ENCODE measurements around the gene ARID5B.

The ARID5B gene

DNA sequence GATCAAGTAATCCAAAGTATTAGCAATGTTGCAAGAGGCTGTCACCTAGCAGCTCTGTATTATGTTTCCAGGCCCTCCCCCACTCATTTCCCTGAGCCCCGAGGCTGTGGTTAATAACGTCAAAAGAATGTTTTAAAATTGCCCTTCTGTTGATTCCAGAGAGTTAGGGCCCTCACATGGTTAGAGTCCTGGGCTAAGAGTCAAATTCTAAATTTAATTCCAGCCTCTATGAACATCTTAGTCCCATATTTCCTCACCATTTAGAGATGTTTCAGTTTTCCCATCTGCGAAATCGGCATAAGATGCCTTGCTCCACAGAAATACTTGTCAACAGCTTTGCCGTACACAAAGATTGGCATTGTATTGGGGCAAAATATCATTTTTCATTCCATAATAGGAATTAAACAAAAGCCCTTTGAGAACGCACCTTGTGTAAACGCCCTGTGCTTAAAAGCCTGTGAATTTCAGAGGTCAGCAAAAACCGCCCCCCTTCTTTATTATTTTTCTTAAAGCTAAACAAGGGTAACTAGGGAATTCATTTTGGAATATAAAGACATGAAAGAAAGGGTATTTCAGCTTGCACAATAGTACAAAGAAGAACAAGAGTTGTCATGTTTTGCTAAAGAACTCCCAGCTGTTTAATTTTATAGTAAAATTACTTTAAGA is 135.8 kb downstream of the ARID5B start:
- no peak for DNase-seq

DNA sequence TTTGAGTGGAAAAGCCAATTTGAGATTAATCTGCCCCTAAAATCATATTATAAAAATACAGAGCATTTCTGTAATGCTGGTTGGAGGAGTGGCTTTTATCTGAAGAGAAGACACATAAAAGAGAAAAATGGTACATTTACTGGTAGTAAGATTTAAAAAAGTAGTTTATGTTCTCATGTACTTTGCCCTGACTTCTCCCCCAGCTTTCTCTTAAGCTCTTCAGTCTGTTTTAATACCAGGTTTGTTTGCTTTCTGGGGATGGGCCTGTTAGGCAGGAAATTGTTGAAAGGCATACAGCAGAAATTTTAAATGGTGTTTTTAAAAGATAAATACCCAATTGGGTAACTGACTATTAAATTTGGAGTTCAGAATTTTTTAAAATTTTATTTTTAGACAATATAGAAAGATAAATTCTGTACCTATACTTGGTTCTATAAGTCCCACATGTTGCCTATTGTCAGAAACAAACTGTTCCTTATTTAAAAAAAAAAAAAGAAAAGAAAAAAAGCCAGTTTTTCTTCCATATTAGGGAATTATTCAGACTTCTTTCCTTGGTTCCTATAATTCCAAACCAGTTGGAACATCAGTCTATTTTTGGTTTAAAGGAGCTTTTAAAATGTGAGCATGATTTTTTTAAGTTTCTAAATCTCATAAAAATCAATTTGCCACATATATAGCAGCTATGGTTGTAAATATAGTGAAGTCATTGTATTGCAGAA is 136.6 kb downstream of the ARID5B start:
- no peak for DNase-seq

DNA sequence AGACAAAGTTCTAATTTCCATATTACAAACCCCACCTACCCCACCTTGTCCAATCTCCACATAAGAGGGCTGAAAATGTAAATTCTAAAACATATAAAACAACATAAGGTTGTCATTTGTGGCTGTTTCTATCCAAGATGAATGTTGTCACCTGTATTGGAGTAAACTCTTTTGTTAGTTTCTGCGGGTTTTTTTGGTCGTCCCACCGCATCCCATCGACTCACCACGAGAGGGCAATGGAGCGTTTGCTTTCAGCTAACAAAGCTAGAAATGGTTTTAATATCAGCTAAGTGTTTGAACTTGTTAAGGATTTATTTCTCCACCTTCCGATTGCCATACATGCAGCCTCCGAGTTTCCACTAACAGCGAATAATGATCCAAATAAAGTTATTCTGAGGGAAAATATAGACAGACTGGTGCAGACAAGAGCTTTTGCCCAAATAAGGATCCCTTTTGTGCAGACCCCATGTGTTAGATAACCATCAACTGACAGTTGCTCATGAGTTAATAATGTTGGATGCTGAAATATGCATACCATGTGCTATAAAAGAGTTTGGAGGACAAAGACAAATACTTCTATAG is 137.2 kb downstream of the ARID5B start:
- DNase-seq, result peak; percentile 63 to 77

DNA sequence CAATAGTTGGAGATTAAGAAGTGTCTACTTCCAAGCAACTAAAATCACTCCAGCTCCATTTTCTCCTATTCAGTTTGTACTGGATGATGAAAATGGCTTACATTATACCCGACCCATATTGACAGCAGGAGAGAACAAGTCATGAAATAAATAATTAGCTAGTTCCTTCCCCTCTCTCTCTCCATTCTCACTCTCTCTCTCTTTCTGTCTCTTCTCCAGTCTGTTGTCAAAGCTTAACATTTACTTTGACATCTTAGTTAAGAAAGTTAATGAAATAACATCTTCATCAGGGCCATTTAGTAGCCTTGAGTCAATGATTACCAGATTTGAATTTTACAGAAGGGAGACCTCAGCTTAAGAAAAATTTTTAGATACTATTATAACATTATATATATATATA is 138.5 kb downstream of the ARID5B start:
- no peak for DNase-seq

DNA sequence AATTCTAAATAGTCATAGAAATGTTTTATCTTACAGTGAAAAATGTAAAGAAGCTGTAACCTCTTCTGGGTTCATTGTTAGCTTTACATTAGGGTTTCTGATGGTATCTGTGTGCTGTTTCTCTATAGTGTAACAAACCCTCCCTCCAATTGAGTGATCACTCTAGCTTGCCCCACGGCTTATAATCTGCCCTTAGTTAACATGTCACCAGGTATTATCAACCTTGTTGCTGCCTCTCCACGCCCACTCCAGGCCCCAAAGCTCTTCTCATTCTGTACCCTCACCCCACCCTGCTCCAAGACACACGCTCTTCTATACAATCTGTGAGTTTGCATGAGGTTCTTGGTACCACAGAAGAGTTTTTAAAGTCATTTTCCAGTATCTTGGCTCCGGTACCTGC is 139.4 kb downstream of the ARID5B start:
- no peak for DNase-seq

DNA sequence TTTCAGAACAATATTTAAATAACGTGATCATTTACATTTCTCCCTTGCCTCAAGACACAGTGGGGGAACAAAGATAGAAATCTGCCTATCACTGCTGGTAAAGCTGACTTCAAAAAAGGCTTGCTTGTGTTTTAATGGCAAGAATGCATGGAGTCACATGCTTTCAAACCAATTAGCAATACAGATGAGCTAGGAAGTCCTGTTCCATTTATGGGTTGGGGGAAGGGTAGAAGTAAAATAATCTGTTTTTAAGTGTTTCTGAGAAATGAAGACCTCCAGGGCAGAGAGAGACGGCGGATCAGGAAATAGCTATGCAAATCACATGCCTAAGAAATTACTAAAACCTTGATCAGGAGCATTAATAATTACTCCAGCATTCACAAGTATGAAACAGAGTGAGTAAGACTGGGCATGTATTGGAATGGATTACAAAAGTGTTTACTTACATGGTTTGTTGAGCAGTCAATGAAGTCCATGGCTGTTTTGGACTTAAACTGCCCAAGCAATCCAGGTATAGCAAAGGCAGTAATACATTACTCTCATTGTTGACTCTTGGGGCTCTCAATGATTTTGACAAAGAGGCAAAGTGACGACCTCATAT is 142.0 kb downstream of the ARID5B start:
- DNase-seq, result no peak

DNA sequence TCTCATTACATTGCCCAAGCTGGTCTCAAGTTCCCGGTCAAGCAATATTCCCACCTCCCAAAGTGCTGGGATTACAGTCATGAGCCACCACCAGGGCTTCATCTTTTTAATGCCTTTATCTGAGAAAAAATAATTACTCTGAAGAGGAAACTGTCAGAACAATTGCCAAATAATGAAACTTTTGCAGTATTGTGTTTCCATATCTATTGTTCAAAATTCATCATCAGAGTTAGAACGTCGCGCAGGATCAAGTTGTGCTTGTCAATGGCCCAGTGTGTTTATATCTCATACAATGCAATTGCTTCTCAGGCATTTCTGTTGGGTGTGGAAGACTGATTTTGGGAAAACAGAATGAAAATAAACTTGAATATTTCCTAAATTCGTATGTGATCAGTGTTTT is 143.1 kb downstream of the ARID5B start:
- no peak for DNase-seq

DNA sequence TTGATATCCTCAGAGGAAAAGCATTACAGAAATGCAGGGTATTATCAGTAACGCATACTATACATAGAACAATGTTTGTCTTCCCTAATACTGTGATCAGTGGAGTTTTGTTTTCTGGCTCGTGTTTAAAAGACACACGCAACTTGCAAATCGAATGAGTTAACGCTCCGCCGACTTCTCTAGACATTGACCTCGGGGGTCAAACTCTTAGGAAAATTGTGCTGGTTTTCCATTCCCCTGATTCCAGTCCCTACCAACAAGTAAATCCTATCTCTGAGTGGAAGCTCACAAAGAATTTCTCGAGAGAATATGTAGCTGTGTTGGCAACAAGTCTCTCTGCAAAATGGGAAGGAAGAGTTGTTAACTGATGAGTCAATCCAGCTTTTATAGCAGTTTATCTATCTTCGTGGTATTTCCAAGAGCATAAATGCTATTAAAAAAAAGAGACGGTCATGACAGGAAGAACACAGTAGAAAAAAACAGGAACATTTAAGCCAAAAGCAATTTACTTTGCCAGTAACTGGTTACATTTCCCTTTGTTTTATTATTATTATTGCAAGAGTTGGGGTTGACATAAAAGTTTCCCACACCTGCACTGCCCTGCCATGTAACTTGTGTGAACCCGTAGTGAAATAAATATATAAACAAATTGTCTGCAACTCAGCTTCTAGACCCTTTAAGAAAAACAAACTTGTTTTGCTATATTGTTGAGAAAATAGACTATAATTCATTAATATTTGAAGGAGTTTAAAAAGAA is 144.4 kb downstream of the ARID5B start:
- DNase-seq, result peak; percentile 19 to 38

DNA sequence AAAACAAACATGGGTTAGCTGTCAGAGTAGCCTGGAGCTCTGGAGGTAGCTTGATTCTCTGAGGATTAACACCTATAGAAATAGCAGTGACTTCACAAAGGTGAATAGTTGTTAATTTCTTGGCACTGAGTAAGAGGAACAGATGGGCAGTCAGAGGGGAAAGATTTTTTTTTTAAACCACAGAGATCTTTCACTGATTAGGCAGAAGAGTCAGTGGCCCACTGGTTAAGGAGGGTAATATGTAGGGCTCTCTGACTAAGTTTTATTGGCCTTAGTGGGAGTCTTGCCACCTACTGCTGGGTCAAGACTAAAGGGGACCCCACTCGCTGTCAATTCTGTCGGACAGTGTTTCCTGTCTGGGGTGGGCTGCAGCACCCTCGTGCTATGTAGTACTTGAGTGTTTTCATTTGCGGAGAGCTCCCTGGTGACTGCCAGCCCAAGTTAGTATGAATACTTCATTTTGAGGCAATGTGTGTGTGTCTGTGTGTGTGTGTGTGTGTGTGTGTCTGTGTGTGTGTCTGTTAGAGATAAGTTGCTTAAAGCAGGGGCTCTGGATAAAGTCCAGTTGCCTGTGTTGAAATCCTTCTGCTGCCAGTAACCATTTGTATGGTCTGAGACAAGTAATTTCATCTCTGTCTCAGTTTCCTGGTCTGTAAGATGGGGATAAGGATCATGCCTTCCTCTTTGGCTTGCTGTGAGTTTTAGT is 145.2 kb downstream of the ARID5B start:
- DNase-seq, result peak; percentile 12 to 37

DNA sequence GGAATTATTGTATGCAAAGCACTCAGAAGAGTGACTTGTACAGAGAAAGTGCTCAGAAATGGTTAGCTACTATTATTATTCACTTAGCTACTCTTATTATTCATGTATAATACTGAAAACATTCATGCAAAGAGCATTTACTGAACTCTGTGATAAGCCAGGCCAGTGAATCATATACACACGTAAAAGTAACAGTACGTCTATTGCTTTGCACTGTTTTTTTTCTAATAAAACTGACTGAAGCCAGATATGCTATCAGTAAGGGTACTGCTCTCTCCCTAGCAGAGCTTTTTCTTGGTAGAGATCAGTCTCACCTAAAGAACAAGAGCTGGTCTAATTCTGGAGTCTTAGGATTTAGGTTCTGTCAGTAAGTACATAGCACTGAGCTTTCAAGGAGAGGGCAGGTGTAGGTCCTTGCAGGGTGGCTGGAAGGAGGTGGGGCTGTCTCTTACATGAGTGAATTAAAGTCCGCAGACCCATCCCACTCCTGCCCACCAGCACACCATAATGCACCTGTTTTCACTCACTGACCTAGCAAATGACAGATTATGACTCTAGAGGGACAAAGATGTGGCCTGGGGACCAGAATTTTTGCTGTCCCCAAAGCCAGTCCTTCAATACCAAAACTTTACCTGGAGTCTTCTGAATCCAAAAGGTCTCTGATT is 145.9 kb downstream of the ARID5B start:
- no peak for DNase-seq

DNA sequence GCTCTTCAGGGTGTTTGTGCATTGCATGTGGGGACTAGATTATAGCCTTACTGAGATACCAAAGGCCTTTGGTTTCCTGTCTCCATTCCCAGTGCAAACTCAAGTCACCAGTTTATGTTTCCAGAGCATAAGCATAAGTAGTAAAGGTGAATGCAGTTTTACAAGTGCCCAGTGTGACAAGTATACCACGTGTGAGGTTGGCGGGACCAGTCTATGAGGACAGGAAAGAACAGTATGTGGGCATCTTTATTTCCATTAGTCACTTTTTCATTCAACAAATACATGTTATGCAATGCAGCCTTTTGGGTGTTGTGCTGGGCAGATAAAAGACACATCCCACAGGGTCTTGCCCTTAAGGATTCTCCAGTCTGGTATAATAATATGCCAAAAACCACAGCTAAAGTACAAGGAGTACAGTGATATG is 146.5 kb downstream of the ARID5B start:
- DNase-seq, result no peak

DNA sequence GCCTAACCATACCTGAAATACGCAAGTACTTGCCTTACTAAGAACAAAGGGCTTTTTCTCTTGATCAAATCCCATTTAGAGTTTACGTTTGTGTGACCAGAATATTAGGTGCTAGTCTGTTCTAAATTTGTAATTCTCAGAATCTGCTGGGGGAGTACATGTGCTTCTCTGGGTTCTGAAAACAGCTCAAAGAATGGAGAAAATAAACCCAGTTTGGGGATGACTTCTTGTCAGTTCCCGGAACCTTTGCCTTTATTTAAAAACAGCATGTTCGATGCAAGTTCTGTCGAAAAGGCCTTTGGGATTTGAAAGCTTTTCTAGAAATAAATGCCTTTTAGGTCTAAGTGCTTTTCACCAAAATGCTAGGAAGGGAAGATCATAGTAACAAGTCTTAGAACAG is 147.0 kb downstream of the ARID5B start:
- DNase-seq, result no peak

DNA sequence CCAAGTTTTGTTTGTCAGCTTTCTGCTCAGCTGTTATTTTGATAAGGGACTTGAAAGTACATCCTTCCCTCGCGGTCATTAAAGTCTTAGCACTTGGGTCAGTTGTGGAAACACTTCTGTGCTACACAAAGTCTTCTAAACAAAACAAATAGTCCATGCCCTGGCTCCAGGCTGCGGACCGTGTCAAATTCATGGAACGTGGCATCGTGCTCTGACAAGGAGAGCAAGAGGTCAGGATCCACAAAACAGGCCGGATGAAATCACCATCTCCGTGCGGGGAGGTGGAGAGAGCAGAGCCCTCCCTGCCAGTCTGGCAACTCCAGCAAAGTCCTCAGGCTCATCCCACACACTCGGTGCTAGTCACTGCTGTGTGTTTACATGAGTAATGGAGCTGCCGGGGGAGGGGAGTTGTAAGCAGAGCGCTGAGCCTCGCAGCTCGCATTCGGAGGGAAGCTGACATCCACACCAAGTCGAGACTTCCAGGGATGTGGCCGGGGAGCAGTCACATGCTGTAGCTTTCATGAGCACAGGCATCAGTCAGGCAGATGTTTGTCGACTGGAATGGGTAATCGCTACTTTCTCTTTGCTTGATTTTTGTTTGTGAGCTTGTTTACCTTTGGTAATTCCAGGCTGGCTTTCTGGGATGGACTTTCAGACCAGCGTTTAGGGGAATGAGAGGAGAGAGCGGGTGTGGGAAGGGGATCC is 147.6 kb downstream of the ARID5B start:
- DNase-seq, result no peak

DNA sequence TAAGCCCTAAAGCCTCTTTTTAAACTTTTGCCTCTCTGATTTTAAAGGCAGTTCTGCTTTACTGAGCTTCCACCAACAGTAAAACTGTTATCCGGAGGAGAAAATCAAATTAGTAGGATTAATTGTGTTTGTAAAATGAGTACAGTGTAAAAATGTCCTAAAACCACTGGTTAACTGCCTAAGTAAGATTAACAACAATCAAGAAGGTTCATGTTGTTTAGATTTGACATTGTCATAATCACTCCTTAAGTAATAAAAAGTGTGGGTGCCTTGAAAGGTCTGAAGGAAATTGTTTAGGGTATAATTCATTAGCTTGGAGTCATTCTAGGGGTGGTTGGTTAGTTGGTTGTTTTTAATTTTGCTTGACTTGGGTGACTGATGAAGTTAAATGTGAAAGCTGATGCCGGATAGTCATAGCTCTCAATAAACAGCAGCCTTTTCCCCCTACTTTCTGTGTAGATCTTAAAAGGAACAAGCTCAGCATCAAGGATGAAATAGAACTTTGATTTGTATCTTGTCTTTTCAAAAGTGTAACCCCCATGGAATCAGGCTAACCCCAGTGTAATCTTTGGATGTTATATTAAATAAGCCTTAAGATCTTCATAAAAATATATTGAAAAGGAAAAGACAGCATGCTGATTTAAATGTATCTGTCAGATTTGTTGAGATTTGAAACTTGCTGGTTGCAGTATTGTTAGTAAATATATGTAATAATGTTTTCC is 148.3 kb downstream of the ARID5B start:
- DNase-seq, result no peak

DNA sequence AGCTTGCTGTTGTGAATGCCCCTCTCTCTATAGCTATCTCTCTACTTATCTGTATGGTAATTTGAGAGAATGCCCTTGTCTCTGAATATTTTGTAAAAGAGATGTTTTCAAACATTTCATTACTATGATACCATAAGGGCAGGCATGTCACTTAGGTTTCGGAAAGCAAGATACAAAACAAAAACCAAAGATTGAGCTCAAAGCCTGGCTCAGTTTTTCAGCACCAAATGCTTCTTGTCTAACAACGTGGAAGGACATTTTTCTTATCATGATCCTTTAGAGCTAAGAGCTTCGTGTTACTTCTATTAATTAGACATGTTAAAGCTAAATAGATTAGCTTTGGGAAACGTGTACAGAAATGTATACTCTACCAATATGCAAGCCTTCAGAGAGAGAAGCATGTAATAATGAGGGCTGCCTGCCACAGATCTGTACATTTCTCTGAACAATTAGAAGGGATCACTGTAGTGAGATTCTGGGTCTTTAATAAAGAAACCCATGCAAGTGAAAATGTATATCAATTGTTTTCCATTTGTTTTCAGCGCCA is 148.9 kb downstream of the ARID5B start:
- DNase-seq, result no peak

DNA sequence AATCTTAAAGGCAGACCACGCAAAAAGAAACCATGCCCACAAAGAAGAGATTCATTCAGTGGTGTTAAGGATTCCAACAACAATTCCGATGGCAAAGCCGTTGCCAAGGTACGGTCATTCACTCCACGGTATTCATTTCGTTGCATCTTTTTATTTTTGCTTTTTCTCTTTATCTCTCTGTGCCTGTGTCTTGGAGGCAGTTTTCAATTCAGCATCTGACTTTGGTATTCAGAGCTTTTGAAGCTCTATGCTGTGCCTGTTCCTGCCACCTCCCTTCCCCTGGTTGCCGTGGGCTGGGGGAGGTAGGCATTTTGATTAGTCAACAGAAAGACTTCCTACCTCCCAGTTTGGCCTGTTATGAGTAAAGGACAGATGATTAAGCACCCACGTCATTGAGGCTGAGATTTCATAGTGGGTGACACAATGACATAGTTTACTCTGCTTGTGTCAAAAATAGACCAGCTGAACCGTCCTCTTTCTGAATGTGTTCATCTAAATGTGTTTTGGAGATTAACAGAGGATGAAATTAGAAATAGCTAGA is 149.5 kb downstream of the ARID5B start:
- no peak for DNase-seq

DNA sequence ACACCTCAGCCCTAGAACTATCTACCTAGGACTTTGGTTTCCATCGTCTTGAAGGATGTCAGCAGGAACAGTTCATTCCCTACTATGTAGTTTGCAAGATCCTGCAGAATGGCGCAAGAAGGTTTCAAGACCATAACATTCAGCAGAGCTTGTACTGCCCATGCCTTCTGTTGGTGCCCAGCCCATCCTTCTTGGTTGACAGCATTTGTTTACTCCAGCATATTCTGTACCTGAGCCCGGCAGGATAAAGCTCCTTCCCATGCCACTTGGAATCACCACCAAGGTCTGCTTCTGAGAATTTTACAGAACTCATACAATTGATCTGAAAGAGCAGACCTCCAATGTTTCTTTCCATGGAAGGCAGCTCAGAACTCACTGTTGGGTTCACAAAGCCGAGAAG is 150.8 kb downstream of the ARID5B start:
- DNase-seq, result no peak

DNA sequence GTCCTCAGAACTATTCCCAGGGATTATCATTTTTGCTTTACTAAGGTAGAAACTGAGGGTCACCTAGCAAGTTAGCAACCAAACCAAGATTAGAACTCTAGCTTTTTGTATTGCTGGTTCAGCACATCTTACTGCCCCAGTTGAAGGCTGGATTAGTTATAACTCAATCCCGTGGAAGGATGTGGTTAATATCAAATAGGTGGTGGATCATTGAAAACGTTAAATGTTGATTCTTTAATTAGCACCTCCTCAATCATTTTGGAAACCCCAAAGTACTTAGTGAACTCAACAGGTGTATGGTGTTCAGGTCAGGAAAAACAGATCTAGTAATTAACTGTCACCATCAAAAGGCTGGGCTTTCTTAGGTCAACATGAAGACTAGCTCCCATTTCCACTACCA is 152.4 kb downstream of the ARID5B start:
- no peak for DNase-seq

DNA sequence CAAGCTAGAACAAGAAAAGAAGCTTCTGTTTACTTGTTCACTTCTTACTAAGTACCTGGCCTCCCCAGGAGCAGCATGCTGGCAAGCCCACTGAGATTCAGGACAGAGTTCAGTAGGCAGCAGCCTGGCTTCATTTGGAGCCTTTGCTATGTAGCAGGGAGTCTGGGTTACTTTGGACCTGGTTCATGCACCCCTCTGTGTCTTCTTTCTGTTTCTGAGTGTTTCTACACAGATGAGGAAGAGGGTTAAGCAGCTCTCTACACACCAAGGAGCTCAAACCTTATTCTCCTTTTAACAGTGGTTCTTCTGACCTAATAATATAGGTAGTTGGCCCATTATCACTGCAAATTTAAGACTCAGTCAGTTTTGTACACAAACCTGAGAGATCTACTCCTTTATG is 152.9 kb downstream of the ARID5B start:
- no peak for DNase-seq

DNA sequence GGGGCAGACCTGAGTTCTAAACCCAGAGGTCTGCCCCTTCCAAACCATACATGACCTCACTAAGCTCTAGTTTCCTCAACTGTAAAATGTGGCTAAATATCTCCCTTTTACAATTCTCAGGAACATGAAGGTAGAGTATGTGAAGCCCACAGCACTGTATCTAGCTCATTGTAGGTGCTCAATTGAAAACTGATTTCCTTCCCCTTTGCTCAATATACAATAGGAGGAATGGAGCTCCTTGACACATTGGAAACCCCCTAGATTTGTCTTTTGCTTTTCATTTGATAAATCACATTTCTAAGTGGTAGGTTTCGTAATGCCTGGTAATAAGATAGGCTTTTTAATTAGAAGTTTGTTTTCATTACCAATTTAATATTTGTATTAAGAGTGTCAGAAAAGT is 153.3 kb downstream of the ARID5B start:
- no peak for DNase-seq
